HUDEP-2 (cell line): Measurements from ENCODE around the gene NAA35.
"Not testable (repeated sequence)": the region's sequence is repeated elsewhere in the genome, so short reads cannot be mapped to it uniquely, and the experiment has no call there.

Source experiments
- DNase-seq, 76 experiments: peaks; one replicate each; lab custom pipeline; 2025; ENCODE audit not compliant: unreplicated experiment in 76 of 76; lab: John Stamatoyannopoulos, UW

NAA35 gene

DNA sequence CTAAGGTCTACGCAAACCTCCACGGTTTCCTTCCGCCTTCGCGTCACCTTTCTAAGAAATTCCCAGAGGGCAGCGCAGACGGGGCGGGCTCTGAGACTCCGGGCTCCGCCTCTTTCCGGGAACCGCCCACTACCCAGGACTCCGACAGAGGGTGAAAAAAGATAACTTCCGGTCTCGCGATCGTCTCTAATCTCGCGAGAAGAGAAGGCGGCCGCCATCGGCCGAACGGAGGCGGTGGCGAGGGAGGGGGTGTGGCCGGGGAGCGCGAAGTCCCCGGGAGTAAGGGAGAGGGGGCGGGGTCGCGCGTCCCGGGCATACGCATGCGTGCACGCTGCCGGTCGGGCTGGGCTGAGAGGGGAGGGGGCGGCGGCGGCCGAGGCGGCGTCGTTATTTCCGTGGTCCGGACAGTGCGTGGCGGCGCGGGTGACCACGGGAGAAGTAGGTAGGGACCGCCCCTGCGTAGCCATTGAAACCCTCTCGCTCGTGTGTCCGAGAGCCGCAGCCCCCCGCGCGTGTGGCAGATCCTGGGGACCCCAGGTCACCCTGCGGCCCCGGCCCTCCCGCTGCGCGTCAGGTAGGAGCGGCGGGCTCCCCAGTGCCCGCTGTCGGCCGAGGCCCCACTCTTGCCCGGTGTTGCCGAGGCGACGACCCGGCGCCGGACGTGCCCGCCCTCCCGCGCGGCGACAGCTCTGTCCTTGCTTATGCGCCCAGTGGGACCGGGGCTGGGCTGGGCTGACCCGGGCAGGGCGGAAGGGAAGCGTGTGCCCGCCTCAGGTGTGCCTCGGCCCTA, at the start of gene NAA35:
TSS of gene NAA35 (plus strand) at position 315 of the 790 bp plus-strand sequence. CDS start 1,014 bp downstream, outside the sequence.
- DNase-seq, result peak; percentile 10 to 99 (median 97)

DNA sequence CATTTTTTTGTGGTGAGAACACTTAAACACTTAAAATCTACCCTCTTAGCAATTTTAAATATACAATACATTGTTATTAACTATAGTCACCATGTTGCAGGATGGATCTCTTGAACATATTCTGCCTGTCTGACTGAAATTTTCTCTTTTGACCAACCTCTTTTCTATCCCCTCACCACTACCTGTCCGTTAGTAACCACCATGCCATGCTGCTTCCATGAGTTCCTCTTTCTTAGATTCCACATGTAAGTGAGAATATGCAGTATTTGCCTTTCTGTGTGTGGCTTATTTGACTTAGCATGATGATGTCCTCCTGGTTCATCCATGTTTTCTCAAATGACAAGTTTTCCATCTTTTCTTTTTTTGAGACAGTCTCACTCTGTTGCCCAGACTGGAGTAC, 48.5 kb upstream of the NAA35 start:
- DNase-seq, result no peak

DNA sequence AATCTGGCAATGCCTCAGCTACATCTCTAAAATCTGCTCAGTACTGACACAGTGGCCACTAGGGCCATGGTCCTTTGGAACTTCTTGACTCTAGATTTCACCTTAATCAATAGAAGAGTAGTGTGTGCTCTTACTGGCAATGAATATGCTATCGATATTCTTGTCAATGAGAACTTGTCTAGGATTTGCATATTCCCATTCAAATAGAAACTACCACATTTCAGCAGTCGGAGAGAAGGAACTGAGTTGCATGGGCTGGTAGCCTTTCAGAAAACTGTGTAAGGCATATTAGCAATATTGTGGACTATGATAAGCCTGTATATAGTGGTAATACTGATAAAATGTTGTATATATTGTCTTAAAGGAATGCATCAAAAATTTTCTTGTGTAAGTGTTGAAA, 45.3 kb upstream of the NAA35 start:
- no peak for DNase-seq

DNA sequence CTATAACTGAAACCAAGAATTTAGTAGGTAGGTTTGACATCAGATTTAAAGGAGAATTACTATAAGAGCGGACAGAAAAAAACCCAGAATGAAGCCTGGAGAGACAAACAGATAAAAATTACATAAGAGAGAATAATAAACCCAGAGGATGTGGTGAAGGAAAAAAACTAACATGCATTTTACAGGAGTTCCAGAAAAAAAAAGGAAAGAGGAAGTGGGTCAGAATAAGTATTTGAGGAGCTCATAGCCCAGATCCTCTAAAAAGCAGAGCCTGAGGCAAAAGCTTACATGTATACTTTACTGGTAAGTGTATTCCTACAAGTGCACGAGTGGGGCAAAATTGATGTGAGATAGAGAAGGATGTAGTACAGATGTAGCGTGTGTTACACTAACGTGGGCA, 43.1 kb upstream of the NAA35 start:
- no peak for DNase-seq

DNA sequence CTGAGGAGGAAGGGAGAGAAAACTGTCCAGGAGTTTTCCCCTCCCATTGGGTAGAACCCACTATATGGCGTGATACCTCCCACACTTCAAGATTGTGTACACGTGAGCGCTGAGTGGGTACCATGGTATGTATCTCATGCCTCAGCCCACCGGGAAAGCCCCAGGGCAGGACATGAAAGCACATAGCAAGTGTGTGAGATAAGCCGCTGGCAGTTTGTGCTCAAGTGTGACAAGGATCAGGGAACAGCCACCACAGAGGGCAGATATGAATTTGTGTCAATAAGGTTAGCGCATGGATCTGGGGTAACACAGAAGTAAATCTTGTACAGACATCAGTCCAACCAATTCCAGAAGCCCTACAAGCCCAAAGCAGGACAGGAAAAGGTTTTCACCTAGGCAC, 42.6 kb upstream of the NAA35 start:
- DNase-seq, result peak in 65 of 76 experiments; percentile 3 to 71 (median 41)

DNA sequence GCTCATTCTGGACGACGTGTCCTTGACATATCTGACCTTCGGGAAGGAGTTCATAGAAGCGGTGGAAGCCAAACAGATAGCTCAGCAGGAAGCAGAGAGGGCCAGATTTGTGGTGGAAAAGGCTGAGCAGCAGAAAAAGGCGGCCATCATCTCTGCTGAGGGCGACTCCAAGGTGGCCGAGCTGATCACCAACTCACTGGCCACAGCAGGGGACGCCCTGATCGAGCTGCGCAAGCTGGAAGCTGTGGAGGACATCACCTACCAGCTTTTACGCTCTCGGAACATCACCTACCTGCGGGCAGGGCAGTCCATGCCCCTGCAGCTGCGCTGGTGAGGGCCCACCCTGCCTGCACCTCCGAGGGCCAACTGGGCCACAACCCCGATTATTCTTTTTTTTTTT, 41.6 kb upstream of the NAA35 start:
- no peak for DNase-seq

DNA sequence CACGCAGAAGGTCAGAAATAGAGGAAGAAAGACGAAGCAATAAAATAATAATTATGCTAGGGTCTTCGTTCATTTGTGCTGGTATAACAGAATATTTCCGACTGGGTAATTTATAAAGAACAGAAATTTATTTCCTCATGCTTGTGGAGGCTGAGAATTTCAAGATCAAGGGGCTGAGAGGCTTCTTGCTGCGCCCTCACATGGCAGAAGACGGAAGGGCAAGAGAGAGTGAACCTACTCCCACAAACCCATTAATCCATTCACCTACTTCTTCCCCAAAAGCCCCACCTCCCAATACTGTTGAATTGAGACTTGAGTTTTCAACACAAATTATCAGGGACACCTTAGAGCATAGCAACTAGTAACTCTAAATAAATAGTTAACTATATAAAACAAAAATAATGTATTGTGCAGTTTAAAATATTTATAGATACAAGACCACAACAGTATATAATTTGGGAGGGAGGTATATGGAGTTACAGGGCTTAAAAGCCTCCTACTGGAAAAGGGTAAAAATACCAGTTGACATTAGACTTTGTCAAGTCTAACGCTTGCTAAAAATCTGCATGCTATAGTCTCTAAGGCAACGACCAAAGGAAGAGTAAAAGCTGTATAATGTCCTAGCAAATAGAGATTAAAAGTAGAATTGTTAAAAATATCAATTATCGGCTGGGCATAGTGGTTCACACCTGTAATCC, 40.3 kb upstream of the NAA35 start:
- peak in 53 of 76 experiments; percentile 2 to 68 (median 26) for DNase-seq

DNA sequence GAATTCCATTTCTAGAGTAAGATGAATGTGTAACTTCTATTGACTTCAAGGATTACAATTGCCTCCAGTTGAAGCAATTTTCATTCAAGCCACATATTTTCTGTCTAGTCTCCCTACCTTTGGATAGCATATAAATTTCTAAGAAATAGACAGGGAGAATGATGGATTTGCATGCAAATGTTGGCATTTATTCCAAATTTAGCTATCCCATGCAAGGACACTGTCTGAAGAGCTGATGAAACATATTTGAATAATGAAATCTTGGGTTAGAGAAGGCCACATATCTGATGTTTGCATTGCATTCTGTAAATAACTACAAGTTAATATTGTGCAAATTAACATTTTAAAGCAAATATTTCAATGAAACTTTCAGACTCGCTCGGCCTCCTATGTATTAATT, 36.0 kb upstream of the NAA35 start:
- no peak for DNase-seq

DNA sequence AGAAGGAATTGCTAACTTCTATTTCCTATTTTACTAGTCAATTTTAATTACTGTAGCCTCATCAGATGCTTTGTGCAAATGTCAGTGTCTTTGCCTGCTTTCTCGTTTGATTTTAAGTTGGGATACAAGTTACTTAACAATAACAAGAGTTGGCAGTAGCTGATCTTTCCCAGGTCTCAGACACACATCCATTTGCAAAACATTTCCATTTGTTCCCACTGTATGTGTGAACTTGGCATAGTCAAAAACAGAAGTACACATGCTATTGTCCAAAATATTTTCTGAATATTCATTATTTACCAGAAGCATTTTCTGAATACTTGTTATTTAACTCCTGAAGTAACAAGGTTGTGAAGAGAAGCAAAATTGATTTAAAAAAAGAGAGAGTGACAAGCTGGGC, 35.0 kb upstream of the NAA35 start:
- no peak for DNase-seq

DNA sequence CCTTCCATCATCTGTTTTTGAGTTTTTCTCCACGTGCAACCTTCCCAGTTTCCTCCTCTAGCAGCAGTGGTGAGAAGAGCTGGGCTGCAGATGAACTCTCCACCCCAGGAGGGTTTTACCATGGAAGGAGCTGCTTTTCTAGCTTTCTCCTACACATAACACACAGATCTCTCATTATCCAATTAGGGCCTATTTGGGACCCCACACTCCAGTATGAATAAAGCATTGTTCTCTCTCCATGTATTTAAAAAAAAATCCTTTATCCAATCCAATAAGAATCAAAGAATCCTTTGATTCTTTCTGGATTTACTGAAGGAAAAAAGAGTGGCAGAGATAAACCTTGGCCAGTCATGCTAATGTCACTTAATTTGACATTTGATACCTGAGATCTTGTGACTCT, 31.6 kb upstream of the NAA35 start:
- no peak for DNase-seq

DNA sequence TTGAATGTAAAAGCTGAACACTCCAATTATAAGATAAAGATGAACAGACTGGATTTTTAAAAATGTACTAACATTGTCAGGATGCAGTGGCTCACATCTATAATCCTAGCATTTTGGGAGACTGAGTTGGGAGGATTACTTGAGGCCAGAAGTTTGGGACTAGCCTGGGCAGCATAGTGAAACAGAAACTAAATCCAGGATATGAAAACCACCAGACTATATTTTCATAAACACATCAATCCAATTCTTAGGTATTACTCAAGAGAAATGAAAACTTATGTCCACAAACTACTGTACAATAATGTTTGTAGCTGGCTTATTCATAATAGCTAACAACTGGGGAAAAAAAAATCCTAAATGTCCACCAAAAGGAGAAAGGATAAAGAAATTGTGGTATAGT, 26.8 kb upstream of the NAA35 start:
- DNase-seq, result no peak

DNA sequence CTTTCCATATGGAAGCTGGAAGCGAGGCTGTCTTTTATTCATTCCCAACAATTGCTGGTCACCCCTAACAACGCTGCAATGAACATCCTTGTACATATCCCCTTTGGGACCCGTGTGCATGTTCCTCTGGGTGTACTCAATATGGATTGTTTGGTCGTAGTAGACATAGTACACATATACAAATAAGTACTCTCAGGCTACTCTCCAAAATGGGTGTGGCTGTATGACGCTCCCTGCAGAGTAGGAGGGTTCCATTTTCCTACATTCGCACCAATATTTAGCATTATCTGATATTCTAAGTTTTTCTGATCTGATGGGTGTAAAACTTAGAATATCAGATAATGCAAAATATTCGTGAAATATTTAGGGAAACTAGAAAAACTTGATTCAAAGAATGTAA, 23.2 kb upstream of the NAA35 start:
- DNase-seq, result no peak

DNA sequence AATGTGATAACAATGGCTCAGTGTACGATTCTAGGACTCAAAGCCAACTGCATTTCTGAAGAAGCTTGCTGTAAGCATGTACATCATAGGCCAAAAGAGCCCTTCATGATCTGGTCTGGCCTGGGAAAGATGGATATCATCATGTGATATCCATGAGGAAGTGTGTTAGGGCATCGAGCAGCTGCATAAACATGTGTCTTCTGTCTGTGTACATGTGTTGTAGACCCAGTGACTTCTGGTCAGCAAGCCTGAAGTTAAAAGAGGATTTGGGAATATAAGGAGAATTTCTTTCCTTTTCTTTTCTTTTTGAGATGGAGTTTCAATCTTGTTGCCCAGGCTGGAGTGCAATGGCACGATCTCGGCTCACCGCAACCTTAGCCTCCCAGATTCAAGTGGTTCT, 15.5 kb upstream of the NAA35 start:
- no peak for DNase-seq

DNA sequence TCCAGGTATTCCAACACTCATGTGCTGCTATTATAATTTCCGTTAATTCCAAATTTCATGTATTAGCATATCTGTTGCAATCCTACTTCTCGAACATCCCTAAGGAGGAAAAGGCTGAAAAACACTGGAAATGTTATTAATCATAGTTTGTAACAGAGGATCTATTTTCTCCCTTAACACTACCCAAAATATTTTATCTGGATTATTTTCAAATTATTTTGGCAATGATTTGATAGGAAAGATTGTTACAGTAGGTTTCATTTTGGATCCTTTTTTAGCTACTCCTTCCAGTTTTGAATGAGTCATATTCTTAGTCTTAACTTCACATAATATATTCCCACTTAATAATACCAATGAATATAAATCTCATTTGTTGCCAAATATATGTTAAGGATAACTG, 13.9 kb upstream of the NAA35 start:
- DNase-seq, result no peak

DNA sequence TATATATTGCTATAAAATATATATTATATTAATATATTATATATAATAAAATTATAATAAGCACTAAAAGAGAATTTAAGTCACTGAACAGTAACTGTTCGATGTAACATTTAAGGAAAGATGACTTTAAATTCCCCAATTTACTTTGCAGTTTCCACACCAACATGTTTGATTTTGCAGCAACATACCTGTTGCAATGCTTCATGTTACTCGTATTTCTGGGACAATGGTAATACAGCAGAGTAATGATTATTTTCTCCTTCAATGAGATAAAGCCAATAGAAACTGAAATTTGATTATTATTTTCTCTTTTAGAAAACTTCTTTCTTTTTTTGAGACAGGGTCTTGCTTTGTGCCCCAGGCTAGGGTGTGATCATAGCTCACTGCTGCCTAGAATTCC, 9.5 kb upstream of the NAA35 start:
- no peak for DNase-seq

DNA sequence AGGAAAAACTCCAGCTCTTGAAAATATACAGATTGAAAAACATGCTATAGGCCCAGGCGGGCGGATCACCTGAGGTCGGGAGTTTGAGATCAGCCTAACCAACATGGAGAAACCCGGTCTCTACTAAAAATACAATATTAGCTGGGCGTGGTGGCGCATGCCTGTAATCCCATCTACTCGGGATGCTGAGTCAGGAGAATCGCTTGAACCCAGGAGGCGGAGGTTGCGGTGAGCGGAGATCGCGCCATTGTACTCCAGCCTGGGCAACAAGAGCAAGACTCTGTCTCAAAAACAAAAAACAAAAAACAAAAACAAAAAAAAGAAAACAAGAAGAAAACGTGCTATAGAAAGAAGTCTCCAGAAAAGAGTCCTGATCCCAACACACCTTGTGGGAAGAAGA, 5.0 kb upstream of the NAA35 start:
- DNase-seq, result not testable (repeated sequence)

DNA sequence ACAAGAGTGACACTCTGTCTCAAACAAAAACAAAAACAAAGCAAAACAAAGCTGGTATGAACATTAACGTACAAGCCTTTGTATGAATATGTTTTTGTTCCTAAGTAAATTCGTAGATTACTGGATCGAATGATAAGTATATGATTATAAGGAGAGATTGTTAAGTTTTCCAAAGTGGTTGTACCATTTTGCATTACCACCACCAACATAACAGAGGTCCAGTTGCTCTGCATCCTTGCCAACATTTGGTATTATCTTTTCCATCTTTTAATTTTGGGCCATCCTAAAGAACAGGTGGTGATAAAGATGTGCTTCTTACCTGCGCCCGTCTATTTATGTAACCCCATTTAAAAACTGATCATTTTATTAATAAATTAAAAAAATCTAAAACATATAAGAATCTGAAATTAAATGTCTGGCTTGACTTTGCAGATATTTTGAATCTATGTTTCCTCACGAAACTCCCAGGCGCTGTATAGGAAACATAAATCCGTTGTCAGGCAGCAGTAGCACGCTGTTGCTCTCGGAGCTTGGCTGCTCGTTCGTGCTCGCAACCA, 593 bp upstream of the NAA35 start:
- DNase-seq, result peak in 3 of 76 experiments; percentile 23 to 31 (median 26)

DNA sequence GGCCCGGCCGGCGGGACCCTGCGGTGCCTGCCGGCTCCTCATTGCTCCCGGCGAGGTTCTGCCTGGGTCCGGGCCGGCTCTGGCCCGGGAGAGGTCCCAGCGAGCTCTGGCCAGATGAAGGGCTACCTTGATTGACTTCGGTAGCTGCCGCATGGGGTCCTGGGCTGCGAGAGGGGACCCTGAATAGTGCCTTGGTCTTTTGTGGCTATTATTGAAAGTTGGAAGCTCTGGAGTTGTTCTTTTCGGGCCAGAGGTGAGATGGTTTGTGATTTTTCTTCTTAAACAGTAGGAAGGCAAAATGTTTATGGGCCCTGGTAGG, 635 bp downstream of the NAA35 start:
- DNase-seq, result peak in 1 of 76 experiments; percentile 51

DNA sequence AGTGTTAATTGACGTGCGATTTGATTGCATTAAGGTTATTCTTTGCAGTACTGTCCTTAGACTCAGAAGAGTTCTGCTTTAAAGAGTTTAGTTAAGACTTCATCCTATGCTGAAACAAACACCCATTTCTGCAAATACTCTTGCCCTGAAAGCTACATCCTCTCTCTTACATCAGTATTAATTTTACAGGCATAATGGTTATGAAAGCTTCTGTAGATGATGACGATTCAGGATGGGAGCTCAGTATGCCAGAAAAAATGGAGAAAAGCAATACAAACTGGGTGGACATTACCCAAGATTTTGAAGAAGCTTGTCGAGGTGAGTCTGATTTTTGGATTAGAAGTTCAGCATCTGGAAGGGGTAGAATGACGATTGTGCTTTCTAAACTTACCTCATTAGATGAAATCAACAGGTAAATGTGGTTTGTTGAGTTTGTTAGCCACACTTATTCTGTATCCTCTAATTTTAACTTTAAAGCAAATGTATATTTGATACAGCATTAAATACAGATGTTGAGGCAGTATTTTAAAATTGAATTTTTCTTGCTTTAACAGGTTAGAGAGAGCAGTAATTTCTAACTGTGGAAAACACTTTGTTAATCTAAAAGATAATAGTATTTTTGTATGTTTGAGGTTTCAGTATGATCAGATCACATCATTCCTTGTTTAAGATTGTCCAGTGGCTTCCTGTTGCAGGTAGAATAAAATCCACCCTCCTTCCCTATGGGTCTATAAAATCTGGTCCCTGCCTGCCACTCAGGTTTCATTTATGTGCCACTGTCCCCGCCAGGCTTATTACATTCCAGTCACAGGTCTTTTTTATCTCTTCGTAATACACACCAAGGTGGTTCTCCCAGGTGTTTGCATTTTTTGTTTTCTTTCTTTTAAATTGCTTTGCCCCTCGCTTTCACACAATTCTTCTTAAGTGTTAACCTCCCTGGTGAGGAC, 1.3 kb downstream of the NAA35 start:
- DNase-seq, result no peak

DNA sequence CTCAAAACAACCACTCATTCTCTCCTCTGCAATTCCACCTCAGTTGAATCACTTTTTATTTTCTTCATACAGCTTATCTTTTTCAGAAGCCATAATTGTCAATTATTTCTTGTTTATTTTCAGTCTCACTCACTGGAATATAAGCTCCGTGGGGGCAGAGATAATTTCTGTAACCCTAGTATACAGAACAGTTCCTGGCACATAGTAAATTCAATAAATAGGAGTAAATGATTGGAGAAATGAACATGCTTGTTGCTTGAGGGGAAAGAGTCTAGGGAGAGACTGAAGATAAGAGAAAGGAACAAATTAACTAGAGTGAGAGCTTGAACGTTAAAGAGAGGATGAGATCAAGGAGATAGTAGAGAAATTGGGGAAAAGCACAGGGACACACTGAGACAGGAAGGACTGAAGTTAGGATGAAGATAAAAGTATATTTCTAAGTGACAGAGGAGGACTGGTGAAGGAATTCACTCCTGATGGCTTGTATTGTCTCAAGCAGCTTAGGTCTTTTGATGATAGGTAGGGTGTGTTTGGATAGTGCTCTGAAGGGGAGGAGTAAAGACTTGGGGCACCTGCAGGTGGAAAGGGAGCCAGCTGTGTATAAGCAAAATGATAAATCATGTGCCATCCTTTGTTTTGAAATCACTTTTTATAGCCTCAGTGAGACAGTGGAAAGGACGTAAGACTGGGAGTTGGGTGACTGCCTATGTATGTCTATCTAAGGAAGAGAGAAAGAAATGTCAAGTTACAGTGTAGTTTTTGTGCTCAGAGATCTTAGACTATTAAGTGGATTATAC, 2.2 kb downstream of the NAA35 start:
- DNase-seq, result no peak
